A549 (cell line): Measurements from ENCODE around the gene ATF2. TPM values are rescaled to one million over a fixed set of nuclear protein-coding genes. Genes with fewer than 3 reads are reported as not detected.

ENCODE experiments used
- ATAC-seq, 2 experiments: fragments of 200-7000 bp in 1 of 2; fragments of >200 bp in 1 of 2; cut with Nextera tagmentation in 1 of 2; cut with Tn5 transposase in 1 of 2; 3 replicates each; pipeline versions ENCODE4 v1.8.0 to v1.9.1; 2018 to 2020; ENCODE audit warnings: mild to moderate bottlenecking in 1 of 2, moderate library complexity in 1 of 2
- CTCF ChIA-PET: fragments of 300-600 bp; sonication (Branson Sonifier 250); formaldehyde crosslinking; extraction: SDS; loops from one replicate; lab custom pipeline; 2021; ENCODE audit warnings: antibody characterized with exemption, inconsistent platforms; lab: Yijun Ruan, JAX
- POLR2A ChIA-PET: fragments of 350-600 bp; formaldehyde crosslinking; extraction: SDS; loops from one replicate; lab custom pipeline; 2021; ENCODE audit warnings: antibody characterized with exemption, inconsistent platforms; lab: Yijun Ruan, JAX
- DNase-seq, 2 experiments: peaks; one replicate each; pipeline versions ENCODE4 v3.0.0 to v3.0.0-alpha.2; 2011 to 2016; ENCODE audit warnings: low read depth in 1 of 2, low spot score in 1 of 2
- FAIRE-seq: peaks from 2 replicates; lab custom pipeline; 2011; peaks lifted over from hg19 to GRCh38; lab: Jason Lieb, UNC
- H3K27ac ChIP-seq, 2 experiments: fragments of >200 bp; sonication (Bioruptor Twin); formaldehyde crosslinking; 3 replicates each; pipeline ENCODE4 v1.5.1; 2016 to 2017
- H3K4me1 ChIP-seq: fragments of >200 bp; sonication (Bioruptor Twin); formaldehyde crosslinking; 3 replicates; pipeline ENCODE4 v1.6.1; 2016
- H3K4me2 ChIP-seq: fragments of >200 bp; sonication (Bioruptor Twin); formaldehyde crosslinking; 3 replicates; pipeline ENCODE4 v1.6.1; 2016
- H3K4me3 ChIP-seq: fragments of >200 bp; sonication (Bioruptor Twin); formaldehyde crosslinking; 3 replicates; pipeline ENCODE4 v1.5.1; 2016
- H3K9me3 ChIP-seq: fragments of >200 bp; sonication (Bioruptor Twin); formaldehyde crosslinking; 3 replicates; pipeline ENCODE4 v1.6.1; 2016
- BCL3 ChIP-seq: fragments of >200 bp; sonication (Bioruptor Twin); formaldehyde crosslinking; IDR thresholded peaks from 3 replicates; pipeline ENCODE4 v1.6.1; 2016
- CHD2 ChIP-seq: fragments of 150-350 bp; IDR thresholded peaks from 2 replicates; pipeline ENCODE4 v1.6.1; 2014; ENCODE audit warnings: low read length; ENCODE audit not compliant: partially characterized antibody
- CHD4 ChIP-seq: fragments of 200-600 bp; sonication (generic); IDR thresholded peaks from 2 replicates; pipeline ENCODE4 v1.6.1; 2016; ENCODE audit warnings: antibody characterized with exemption, mild to moderate bottlenecking, borderline replicate concordance
- EHMT2 ChIP-seq: fragments of 200-600 bp; sonication (generic); IDR thresholded peaks from 2 replicates; pipeline ENCODE4 v1.6.1; 2016; ENCODE audit warnings: antibody characterized with exemption, low read depth, mild to moderate bottlenecking, moderate library complexity
- ESRRA ChIP-seq: fragments of 150-350 bp; IDR thresholded peaks from 2 replicates; pipeline ENCODE4 v1.6.1; 2014; ENCODE audit warnings: mild to moderate bottlenecking, low read length, borderline replicate concordance
- FOXS1 ChIP-seq: fragments of 250-450 bp; sonication (Bioruptor Pico); IDR thresholded peaks from 2 replicates; pipeline ENCODE4 v1.5.0; 2020; ENCODE audit warnings: mild to moderate bottlenecking, moderate library complexity
- HEYL ChIP-seq: fragments of 250-450 bp; sonication (Bioruptor Pico); IDR thresholded peaks from 2 replicates; pipeline ENCODE4 v1.8.0; 2021; ENCODE audit warnings: mild to moderate bottlenecking, moderate library complexity
- JUN ChIP-seq, 2 experiments: fragments of >200 bp; sonication (Bioruptor Twin); formaldehyde crosslinking; IDR thresholded peaks; 2 replicates in 1 of 2; 3 replicates in 1 of 2; pipeline ENCODE4 v1.6.1; 2016 to 2017
- PBX3 ChIP-seq: IDR thresholded peaks from 2 replicates; pipeline ENCODE4 v1.6.1; 2012
- PHF8 ChIP-seq: fragments of 200-600 bp; sonication (generic); IDR thresholded peaks from 2 replicates; pipeline ENCODE4 v1.6.1; 2016; ENCODE audit warnings: low read depth, mild to moderate bottlenecking, antibody characterized with exemption, moderate library complexity, borderline replicate concordance
- POLR2A ChIP-seq: IDR thresholded peaks from 2 replicates; pipeline ENCODE4 v1.6.1; 2012; ENCODE audit warnings: mild to moderate bottlenecking, low read length
- RAD21 ChIP-seq, 2 experiments: fragments of >200 bp in 1 of 2; sonication (Bioruptor Twin) in 1 of 2; formaldehyde crosslinking in 1 of 2; IDR thresholded peaks in 1 of 2; conservative IDR thresholded peaks in 1 of 2; 2 replicates in 1 of 2; 3 replicates in 1 of 2; pipeline ENCODE4 v1.6.1; 2012 to 2018; ENCODE audit warnings: inconsistent platforms in 1 of 2
- RARB ChIP-seq: fragments of 250-450 bp; sonication (Bioruptor Pico); IDR thresholded peaks from 2 replicates; pipeline ENCODE4 v1.8.0; 2021; ENCODE audit warnings: mild to moderate bottlenecking, moderate library complexity
- RCOR1 ChIP-seq: fragments of 150-350 bp; IDR thresholded peaks from 2 replicates; pipeline ENCODE4 v1.6.1; 2014; ENCODE audit warnings: antibody characterized with exemption, low read length, low read depth
- ZSCAN20 ChIP-seq: fragments of 250-450 bp; sonication (Bioruptor Pico); IDR thresholded peaks from 2 replicates; pipeline ENCODE4 v1.8.0; 2022; ENCODE audit warnings: mild to moderate bottlenecking, moderate library complexity
- WGBS: methylation state at CpG from one replicate; pipeline ENCODE4 v1.1.6; 2017; ENCODE audit errors: missing lambda C conversion rate; 5-methylcytosine and 5-hydroxymethylcytosine counted together
- polyA plus RNA-seq, 4 experiments: library from polyadenylated mRNA; depleted of rRNA in 3 of 4; stranded (reverse); fragments of >200 nt; fragmentation: RNase III in 1 of 4; extraction: RNeasy Plus Mini Kit Qiagen cat#74134 plus additional on column Dnase treatment in 1 of 4; gene quantifications; 2 replicates in 3 of 4; 3 replicates in 1 of 4; pipeline ENCODE4 v1.2.3, GENCODE V29; 2011 to 2017
- TF ChIP-seq, protein P1 (sequence below): fragments of 450-650 bp; IDR thresholded peaks from 2 replicates; pipeline ENCODE4 v1.6.1; 2014; ENCODE audit warnings: antibody characterized with exemption
- TF ChIP-seq, protein P2 (sequence below): fragments of 200-600 bp; sonication (generic); IDR thresholded peaks from 2 replicates; pipeline ENCODE4 v1.6.1; 2016; ENCODE audit warnings: antibody characterized with exemption, mild to moderate bottlenecking, moderate library complexity

ATF2 gene
- polyA plus RNA-seq, 2 of the 4 experiments (the other 2 are of a cell fraction) = 18.9 to 67.4 TPM

DNA sequence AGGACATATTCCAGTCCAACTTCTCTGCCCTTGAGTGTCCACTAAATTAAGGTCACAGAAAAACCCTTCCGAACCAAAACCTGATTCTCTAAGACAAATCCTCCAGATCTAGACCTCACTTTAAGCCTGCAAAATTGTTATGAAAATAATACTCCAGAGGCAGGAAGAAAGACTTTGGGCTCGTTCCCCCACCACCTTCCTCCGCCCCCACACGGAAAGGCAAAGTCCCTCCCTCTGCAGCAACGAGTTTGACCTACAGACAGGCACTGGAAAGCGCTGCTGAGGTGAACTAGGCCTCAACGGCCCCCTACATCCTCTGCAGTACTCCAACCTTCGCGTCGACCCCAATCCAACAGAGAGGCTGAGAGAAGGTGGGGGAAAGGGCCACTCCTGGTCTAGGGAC, 12.7 kb upstream of the ATF2 start:
- POLR2A ChIA-PET = interaction anchor here (2.7 kb wide), 1 partner anchor 12 kb away, joined by 8 read pairs; the partner anchor contains the start of gene ATF2
- TF ChIP-seq ESRRA (0 out of 2 replicates have a peak, but pooled peaks have one; percentile 32), RARB (CRISPR knock-in tag) (no peak)
- 3% methylated on average over 10 of the region's 10 CpGs for WGBS
- peak overlapping the region; percentile 83 to 93 for H3K27ac ChIP-seq
- peak; percentile 79 to 84 for ATAC-seq
- peak; percentile 33 to 40 for DNase-seq
- H3K4me2 ChIP-seq = peak overlapping the region; percentile 95
- peak overlapping the region; percentile 82 for H3K4me3 ChIP-seq
- peaks cover 15% of the 10 kb centered on the region; the same call in 2 of the 3 replicates for H3K4me1 ChIP-seq
- no peak for FAIRE-seq
- H3K9me3 ChIP-seq = no peaks in the 10 kb centered on the region
- CTCF ChIA-PET = interaction anchor here (1.1 kb wide), 1 partner anchor 15 kb away, joined by 3 read pairs; no protein-coding TSS in a partner anchor

DNA sequence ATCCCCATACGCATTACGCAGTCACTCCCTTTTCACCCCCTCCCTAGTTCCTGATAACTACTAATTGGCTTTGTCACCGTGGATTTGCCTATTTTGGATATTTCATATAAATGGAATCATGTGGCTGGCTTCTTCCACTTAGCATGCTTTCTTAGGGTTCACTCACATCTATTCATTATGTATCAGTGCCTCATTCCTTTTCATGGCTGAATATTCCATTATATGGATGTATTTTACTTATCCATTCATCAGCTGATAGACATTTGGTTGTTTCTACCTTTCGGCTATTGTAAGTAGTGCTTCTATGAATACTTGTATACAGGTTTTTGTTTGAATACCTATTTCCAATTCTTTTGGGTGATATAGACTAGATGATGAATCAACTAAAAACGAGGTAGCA, 8.6 kb upstream of the ATF2 start:
- ATAC-seq = no peak
- Histone ChIP-seq H3K4me2 (no peak overlapping the region), H3K9me3 (no peaks in the 10 kb centered on the region), H3K4me3 (no peak overlapping the region), H3K4me1 (peaks cover 10% of the 10 kb centered on the region; the same call in 2 of the 3 replicates), H3K27ac (no peak overlapping the region)
- CTCF ChIA-PET = interaction anchor here (1.2 kb wide), 1 partner anchor 8 kb away, joined by 4 read pairs; the partner anchor contains the start of gene ATF2
- POLR2A ChIA-PET = no interaction called here
- no peak for FAIRE-seq
- DNase-seq = no peak
- TF ChIP-seq, protein P1, sequence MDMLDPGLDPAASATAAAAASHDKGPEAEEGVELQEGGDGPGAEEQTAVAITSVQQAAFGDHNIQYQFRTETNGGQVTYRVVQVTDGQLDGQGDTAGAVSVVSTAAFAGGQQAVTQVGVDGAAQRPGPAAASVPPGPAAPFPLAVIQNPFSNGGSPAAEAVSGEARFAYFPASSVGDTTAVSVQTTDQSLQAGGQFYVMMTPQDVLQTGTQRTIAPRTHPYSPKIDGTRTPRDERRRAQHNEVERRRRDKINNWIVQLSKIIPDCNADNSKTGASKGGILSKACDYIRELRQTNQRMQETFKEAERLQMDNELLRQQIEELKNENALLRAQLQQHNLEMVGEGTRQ = no peak
- no peak for TF ChIP-seq FOXS1 (CRISPR knock-in tag)
- no peak for TF ChIP-seq HEYL (CRISPR knock-in tag)
- TF ChIP-seq RCOR1 = no peak
- TF ChIP-seq, protein P2, sequence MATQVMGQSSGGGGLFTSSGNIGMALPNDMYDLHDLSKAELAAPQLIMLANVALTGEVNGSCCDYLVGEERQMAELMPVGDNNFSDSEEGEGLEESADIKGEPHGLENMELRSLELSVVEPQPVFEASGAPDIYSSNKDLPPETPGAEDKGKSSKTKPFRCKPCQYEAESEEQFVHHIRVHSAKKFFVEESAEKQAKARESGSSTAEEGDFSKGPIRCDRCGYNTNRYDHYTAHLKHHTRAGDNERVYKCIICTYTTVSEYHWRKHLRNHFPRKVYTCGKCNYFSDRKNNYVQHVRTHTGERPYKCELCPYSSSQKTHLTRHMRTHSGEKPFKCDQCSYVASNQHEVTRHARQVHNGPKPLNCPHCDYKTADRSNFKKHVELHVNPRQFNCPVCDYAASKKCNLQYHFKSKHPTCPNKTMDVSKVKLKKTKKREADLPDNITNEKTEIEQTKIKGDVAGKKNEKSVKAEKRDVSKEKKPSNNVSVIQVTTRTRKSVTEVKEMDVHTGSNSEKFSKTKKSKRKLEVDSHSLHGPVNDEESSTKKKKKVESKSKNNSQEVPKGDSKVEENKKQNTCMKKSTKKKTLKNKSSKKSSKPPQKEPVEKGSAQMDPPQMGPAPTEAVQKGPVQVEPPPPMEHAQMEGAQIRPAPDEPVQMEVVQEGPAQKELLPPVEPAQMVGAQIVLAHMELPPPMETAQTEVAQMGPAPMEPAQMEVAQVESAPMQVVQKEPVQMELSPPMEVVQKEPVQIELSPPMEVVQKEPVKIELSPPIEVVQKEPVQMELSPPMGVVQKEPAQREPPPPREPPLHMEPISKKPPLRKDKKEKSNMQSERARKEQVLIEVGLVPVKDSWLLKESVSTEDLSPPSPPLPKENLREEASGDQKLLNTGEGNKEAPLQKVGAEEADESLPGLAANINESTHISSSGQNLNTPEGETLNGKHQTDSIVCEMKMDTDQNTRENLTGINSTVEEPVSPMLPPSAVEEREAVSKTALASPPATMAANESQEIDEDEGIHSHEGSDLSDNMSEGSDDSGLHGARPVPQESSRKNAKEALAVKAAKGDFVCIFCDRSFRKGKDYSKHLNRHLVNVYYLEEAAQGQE = no peak
- no peak for TF ChIP-seq PBX3
- no peak for TF ChIP-seq BCL3
- no peak for TF ChIP-seq EHMT2
- TF ChIP-seq POLR2A = no peak
- TF ChIP-seq ZSCAN20 (CRISPR knock-in tag) = no peak
- no peak for TF ChIP-seq PHF8
- TF ChIP-seq, all 56 proteins: peak for 0
- WGBS = 59% methylated on average over 5 of the region's 5 CpGs

DNA sequence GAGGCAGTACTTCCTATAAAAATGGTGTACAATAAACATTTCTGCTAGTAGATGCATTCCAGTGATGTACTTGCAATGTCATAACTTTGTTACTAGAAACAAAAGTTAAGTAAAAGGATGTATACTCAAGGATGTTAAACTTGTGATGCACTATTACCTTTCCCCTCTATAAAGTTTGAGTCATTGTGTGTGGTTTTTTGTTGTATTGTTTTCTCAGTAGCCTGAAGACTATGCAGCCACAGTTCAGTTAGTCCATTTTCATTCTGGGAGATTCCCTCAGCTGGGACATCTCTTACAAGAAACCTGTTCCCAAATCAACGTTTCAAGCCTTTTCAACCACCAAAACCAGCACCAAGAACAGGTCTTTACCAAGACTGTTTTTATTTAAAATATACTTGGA, 7.9 kb upstream of the ATF2 start:
- Histone ChIP-seq H3K4me2 (no peak overlapping the region), H3K27ac (no peak overlapping the region), H3K4me3 (no peak overlapping the region), H3K4me1 (peaks cover 10% of the 10 kb centered on the region; the same call in 2 of the 3 replicates), H3K9me3 (no peaks in the 10 kb centered on the region)
- ATAC-seq (no peak), DNase-seq (no peak), FAIRE-seq (no peak)
- 88% methylated on average over 1 of the region's 1 CpG for WGBS
- TF ChIP-seq CHD2 (no peak), RAD21 (conservative IDR thresholded peaks at IDR 0.05 in 1 of 2, IDR thresholded peaks at IDR 0.05 in 1 of 2) (no peak), JUN (IDR thresholded peaks at IDR 0.05) (no peak), CHD4 (no peak)
- POLR2A ChIA-PET = no interaction called here
- CTCF ChIA-PET = interaction anchor here (0.6 kb wide), 1 partner anchor 106 kb away, joined by 3 read pairs; no protein-coding TSS in a partner anchor
